Neuron (in vitro differentiated cells): ENCODE data around the gene MMEL1.
"Not testable (repeated sequence)": the region's sequence is repeated elsewhere in the genome, so short reads cannot be mapped to it uniquely, and the experiment has no call there.

Source experiments
- H2AFZ ChIP-seq: one replicate; pipeline ENCODE4 v1.6.1; 2013; ENCODE audit warnings: low read depth, mild to moderate bottlenecking, inconsistent platforms, low read length, moderate library complexity
- H3K27me3 ChIP-seq: one replicate; pipeline ENCODE4 v1.6.1; 2013; ENCODE audit warnings: low read length; ENCODE audit not compliant: insufficient read depth
- H3K36me3 ChIP-seq: one replicate; pipeline ENCODE4 v1.6.1; 2013; ENCODE audit warnings: low read length; ENCODE audit not compliant: insufficient read depth
- H3K4me1 ChIP-seq: one replicate; pipeline ENCODE4 v1.6.1; 2013; ENCODE audit warnings: low read length; ENCODE audit not compliant: insufficient read depth
- H3K4me3 ChIP-seq: 2 replicates; pipeline ENCODE4 v1.5.1; 2013; ENCODE audit warnings: mild to moderate bottlenecking, low read length, moderate library complexity
- H3K9me3 ChIP-seq: one replicate; pipeline ENCODE4 v1.6.1; 2013; ENCODE audit warnings: low read length

The MMEL1 gene

GRCh38 chr1:2558420-2558819, 74.4 kb downstream of the MMEL1 start:
- Histone ChIP-seq H3K4me1 (peaks cover 16% of the 10 kb centered on the region), H3K27me3 (peaks cover 3% of the 10 kb centered on the region), H3K9me3 (no peaks in the 10 kb centered on the region), H3K4me3 (no peak overlapping the region), H3K36me3 (no peaks in the 10 kb centered on the region), H2AFZ (no peak overlapping the region)

GRCh38 chr1:2557482-2558400, 75.1 kb downstream of the MMEL1 start:
- H3K4me1 ChIP-seq: peaks cover 16% of the 10 kb centered on the region
- no peaks in the 10 kb centered on the region for H3K9me3 ChIP-seq
- no peak overlapping the region for H2AFZ ChIP-seq
- no peaks in the 10 kb centered on the region for H3K36me3 ChIP-seq
- H3K4me3 ChIP-seq: no peak overlapping the region
- H3K27me3 ChIP-seq: peaks cover 3% of the 10 kb centered on the region

GRCh38 chr1:2556678-2557481, 75.9 kb downstream of the MMEL1 start:
- Histone ChIP-seq H3K4me1 (peaks cover 18% of the 10 kb centered on the region), H2AFZ (no peak overlapping the region), H3K4me3 (no peak overlapping the region), H3K27me3 (peaks cover 3% of the 10 kb centered on the region), H3K9me3 (no peaks in the 10 kb centered on the region), H3K36me3 (no peaks in the 10 kb centered on the region)

- H3K4me3 ChIP-seq: no peak within 1 kb of the TSS
- H3K4me1 ChIP-seq: peaks cover 18% of the 10 kb centered on the region
- H3K9me3 ChIP-seq: no peaks in the 10 kb centered on the region
- H3K36me3 ChIP-seq: no peaks in the 10 kb centered on the region
- H3K27me3 ChIP-seq: peaks cover under 1% of the 10 kb centered on the region
- H2AFZ ChIP-seq: no peak within 1 kb of the TSS
These were observed 76.5 kb downstream of the MMEL1 start, which contains the start of gene TNFRSF14 for GRCh38 chr1:2556277-2556677. Gene TNFRSF14, plus strand, starts transcription at chr1:2556371. Its CDS starts 294 bp downstream, at chr1:2556665.

- H3K27me3 ChIP-seq: no peaks in the 10 kb centered on the region
- no peaks in the 10 kb centered on the region for H3K9me3 ChIP-seq
- H3K36me3 ChIP-seq: no peaks in the 10 kb centered on the region
- H3K4me1 ChIP-seq: peaks cover 18% of the 10 kb centered on the region
- H2AFZ ChIP-seq: no peak overlapping the region
- H3K4me3 ChIP-seq: no peak overlapping the region
These were observed 77.1 kb downstream of the MMEL1 start for GRCh38 chr1:2555634-2556276.

- Histone ChIP-seq H3K9me3 (no peaks in the 10 kb centered on the region), H3K4me1 (peaks cover 18% of the 10 kb centered on the region), H2AFZ (no peak overlapping the region), H3K36me3 (no peaks in the 10 kb centered on the region), H3K4me3 (no peak overlapping the region), H3K27me3 (no peaks in the 10 kb centered on the region)
These were observed 78.0 kb downstream of the MMEL1 start for GRCh38 chr1:2554621-2555387.

GRCh38 chr1:2553871-2554620, 78.8 kb downstream of the MMEL1 start:
- Histone ChIP-seq H3K27me3 (no peaks in the 10 kb centered on the region), H3K4me1 (peaks cover 21% of the 10 kb centered on the region), H3K9me3 (no peaks in the 10 kb centered on the region), H2AFZ (no peak overlapping the region), H3K4me3 (no peak overlapping the region), H3K36me3 (no peaks in the 10 kb centered on the region)

GRCh38 chr1:2553076-2553475, 79.7 kb downstream of the MMEL1 start:
- not testable (repeated sequence) for H3K4me3 ChIP-seq, H2AFZ ChIP-seq, H3K9me3 ChIP-seq, H3K27me3 ChIP-seq, H3K36me3 ChIP-seq
- H3K4me1 ChIP-seq: peaks cover 30% of the 10 kb centered on the region

GRCh38 chr1:2552189-2552588, 80.6 kb downstream of the MMEL1 start:
- peaks cover 38% of the 10 kb centered on the region for H3K4me1 ChIP-seq
- H2AFZ ChIP-seq: no peak overlapping the region
- no peaks in the 10 kb centered on the region for H3K9me3 ChIP-seq
- no peak overlapping the region for H3K4me3 ChIP-seq
- H3K27me3 ChIP-seq: no peaks in the 10 kb centered on the region
- H3K36me3 ChIP-seq: no peaks in the 10 kb centered on the region

- H3K27me3 ChIP-seq, H3K4me3 ChIP-seq, H2AFZ ChIP-seq, H3K36me3 ChIP-seq, H3K9me3 ChIP-seq: not testable (repeated sequence)
- H3K4me1 ChIP-seq: peaks cover 41% of the 10 kb centered on the region
These were observed 81.3 kb downstream of the MMEL1 start for GRCh38 chr1:2551544-2551943.

- not testable (repeated sequence) for H3K36me3 ChIP-seq, H3K4me3 ChIP-seq, H2AFZ ChIP-seq, H3K27me3 ChIP-seq, H3K9me3 ChIP-seq
- peaks cover 37% of the 10 kb centered on the region for H3K4me1 ChIP-seq
These were observed 82.4 kb downstream of the MMEL1 start for GRCh38 chr1:2550309-2550861.
